Retinal pigment epithelial cell (primary cell): ENCODE measurements around the gene ACOX3.

ENCODE experiments used
- DNase-seq: peaks from one replicate; pipeline ENCODE4 v3.0.0-alpha.2; 2010; ENCODE audit warnings: low read depth
- H3K4me3 ChIP-seq: 2 replicates; pipeline ENCODE4 v1.5.1; 2011; ENCODE audit warnings: mild to moderate bottlenecking, low read length, control low read depth, moderate library complexity
- TF ChIP-seq, protein P1 (sequence below): conservative IDR thresholded peaks from 2 replicates; pipeline ENCODE4 v1.5.1; 2011; ENCODE audit warnings: low read depth, low read length, control low read depth, inconsistent platforms

Gene ACOX3

GRCh38 chr4:8465615-8466611, 25.4 kb upstream of the ACOX3 start:
- H3K4me3 ChIP-seq = no peak overlapping the region
- TF ChIP-seq, protein P1, sequence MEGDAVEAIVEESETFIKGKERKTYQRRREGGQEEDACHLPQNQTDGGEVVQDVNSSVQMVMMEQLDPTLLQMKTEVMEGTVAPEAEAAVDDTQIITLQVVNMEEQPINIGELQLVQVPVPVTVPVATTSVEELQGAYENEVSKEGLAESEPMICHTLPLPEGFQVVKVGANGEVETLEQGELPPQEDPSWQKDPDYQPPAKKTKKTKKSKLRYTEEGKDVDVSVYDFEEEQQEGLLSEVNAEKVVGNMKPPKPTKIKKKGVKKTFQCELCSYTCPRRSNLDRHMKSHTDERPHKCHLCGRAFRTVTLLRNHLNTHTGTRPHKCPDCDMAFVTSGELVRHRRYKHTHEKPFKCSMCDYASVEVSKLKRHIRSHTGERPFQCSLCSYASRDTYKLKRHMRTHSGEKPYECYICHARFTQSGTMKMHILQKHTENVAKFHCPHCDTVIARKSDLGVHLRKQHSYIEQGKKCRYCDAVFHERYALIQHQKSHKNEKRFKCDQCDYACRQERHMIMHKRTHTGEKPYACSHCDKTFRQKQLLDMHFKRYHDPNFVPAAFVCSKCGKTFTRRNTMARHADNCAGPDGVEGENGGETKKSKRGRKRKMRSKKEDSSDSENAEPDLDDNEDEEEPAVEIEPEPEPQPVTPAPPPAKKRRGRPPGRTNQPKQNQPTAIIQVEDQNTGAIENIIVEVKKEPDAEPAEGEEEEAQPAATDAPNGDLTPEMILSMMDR = no peak
- DNase-seq = no peak

DNA sequence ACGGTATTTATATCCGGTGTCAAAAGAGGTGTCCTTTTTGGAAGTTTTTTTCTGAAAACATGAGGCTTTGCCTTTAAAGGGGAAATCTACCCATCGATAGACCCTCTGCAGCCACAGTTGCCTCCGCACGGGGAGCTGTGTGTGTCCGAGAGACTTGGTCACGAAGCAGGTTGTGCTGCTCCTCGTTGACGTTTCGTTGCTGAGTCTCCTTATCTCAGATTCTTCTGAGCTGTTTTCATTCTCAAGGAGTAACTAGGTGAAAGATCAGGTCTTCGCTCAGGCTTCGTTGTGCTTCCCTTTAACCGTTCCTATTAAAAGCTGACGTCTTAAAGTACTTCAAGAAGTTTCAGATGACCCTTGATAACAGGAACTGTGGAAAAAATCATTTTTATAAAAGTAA, 23.9 kb upstream of the ACOX3 start:
- no peak for DNase-seq
- TF ChIP-seq, protein P1 = no peak
- H3K4me3 ChIP-seq = no peak overlapping the region

DNA sequence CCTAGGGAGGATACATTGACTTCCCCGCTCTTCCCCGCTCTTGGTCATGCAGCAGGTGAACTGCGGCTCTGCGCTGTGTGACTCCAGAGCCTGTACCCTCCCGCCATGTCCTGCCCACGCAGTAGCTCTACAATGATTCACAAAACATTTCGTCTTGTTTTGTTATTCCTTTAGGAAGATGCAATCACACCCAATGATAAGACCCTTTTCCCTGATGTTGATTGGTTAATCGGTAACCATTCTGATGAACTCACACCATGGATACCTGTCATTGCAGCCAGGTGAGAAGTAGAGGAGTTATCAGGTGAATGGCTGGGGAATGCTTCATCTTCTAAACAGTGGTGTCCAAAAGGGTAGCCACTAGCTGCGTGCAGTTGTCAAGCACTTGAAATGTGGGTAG, 23.3 kb upstream of the ACOX3 start:
- DNase-seq = no peak
- H3K4me3 ChIP-seq = no peak overlapping the region
- TF ChIP-seq, protein P1 = no peak

DNA sequence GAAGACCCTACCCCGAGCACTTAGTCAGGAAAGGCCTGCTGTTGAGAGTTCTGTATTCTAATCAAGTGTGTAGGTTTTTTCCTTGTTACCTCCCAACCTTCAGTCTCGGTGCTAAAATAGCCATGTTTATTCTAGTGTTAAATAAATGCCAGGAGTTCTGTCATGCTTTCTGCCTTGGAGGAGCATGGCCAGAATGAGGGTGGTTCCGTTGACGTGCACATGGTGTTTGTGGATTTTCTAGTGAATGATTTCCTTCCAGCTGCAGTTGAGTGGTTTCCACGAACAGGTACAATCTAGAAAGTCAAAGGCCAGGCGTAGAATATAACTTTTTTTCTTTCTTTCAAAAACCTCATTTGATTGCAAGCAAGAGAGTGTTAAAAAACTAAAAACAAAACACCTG, 21.1 kb upstream of the ACOX3 start:
- TF ChIP-seq, protein P1 = no peak
- DNase-seq = no peak
- H3K4me3 ChIP-seq = no peak overlapping the region

DNA sequence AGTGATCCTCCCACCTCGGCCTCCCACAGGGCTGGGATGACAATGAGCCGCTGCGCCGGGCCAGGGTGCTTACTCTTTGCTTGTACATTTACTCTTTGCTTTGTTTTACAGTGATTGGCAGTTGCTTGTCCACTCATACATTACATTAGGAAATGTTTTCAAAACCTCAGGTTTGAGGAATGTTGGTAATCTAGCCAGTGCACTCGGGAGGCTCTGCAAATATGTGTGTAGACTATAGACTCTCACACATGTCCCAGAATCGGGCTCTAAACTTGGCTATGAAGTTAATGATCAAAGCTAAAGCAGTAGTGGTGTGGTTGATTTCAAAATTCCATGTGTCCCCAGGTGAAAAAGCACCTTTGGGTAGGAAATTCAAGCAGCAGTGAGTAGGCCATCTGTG, 20.6 kb upstream of the ACOX3 start:
- TF ChIP-seq, protein P1 = no peak

DNA sequence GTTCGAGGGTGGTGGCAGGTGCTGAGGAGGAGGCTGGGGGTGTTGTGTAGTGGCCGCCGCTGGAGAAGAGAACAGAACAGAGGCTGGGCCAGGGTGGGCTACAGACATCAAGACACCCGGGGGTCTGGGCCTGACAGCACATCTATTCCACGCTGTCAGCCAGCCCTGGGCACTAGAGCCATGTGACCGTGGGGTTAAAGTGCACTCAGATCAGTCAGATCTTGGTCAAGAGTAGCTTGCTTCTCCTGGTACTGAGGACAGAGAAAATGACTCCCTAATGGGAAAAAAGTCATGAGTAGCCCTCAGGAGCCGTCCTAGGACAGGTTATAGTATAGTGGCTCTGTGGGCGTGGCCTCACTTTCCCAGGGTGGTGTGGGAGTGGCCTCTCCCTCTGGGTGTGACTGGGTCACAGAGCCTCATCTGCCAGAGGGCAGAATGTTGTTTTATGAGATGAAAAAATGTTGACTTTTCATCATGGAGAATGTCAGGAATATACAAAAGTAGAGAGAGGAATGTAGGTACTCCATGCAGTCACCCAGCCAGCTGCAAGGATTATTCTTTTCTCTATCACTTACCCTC, 19.4 kb upstream of the ACOX3 start:
- TF ChIP-seq, protein P1 = no peak
- no peak for DNase-seq
- no peak overlapping the region for H3K4me3 ChIP-seq

More for the DNA sequence above, 20.6 kb upstream of the ACOX3 start:
- no peak for DNase-seq
- H3K4me3 ChIP-seq = no peak overlapping the region
